Keratinocyte (primary cell): Measurements from ENCODE around the gene PEX11G. TPM values are rescaled to one million over a fixed set of nuclear protein-coding genes. Genes with fewer than 3 reads are reported as not detected.

Experiments
- DNase-seq: peaks from one replicate; pipeline ENCODE4 v3.0.0-alpha.2; 2011; ENCODE audit warnings: low read depth, missing footprints, low spot score
- FAIRE-seq: peaks from 2 replicates; lab custom pipeline; 2011; peaks lifted over from hg19 to GRCh38; lab: Jason Lieb, UNC
- H2AFZ ChIP-seq: 2 replicates; pipeline ENCODE4 v1.6.0; 2012; ENCODE audit warnings: low read length, control low read depth, inconsistent platforms; ENCODE audit not compliant: control insufficient read depth
- H3K27ac ChIP-seq: 2 replicates; pipeline ENCODE4 v1.5.1; 2011; ENCODE audit warnings: low read length; ENCODE audit not compliant: control insufficient read depth, insufficient read depth
- H3K27me3 ChIP-seq: 3 replicates; pipeline ENCODE4 v1.6.0; 2011; ENCODE audit warnings: low read length; ENCODE audit not compliant: control insufficient read depth, insufficient read depth; ENCODE audit errors: extremely low read depth
- H3K36me3 ChIP-seq, 2 experiments: 2 replicates in 1 of 2; 3 replicates in 1 of 2; pipeline ENCODE4 v1.5.1; 2011; ENCODE audit warnings: low read length in 2 of 2, mild to moderate bottlenecking in 1 of 2; ENCODE audit not compliant: control insufficient read depth in 2 of 2, insufficient read depth in 2 of 2; ENCODE audit errors: extremely low read depth in 1 of 2
- H3K4me1 ChIP-seq: 3 replicates; pipeline ENCODE4 v1.5.1; 2011; ENCODE audit warnings: low read length; ENCODE audit not compliant: control insufficient read depth, insufficient read depth; ENCODE audit errors: extremely low read depth
- H3K4me2 ChIP-seq: 3 replicates; pipeline ENCODE4 v1.6.0; 2011; ENCODE audit warnings: low read depth, low read length; ENCODE audit not compliant: control insufficient read depth, insufficient read depth; ENCODE audit errors: extremely low read depth
- H3K4me3 ChIP-seq, 3 experiments: fragments of 200-600 bp in 1 of 3; sonication (generic) in 1 of 3; 2 replicates in 2 of 3; 3 replicates in 1 of 3; pipeline ENCODE4 v1.5.1; 2011 to 2016; ENCODE audit warnings: low read length in 3 of 3, mild to moderate bottlenecking in 3 of 3, control low read depth in 2 of 3, inconsistent platforms in 1 of 3, low read depth in 1 of 3, mixed read lengths in 1 of 3, mixed run types in 1 of 3, moderate library complexity in 1 of 3; ENCODE audit not compliant: control insufficient read depth in 2 of 3, insufficient read depth in 2 of 3; ENCODE audit errors: extremely low read depth in 1 of 3
- H3K79me2 ChIP-seq: 2 replicates; pipeline ENCODE4 v1.6.0; 2012; ENCODE audit warnings: low read length; ENCODE audit not compliant: control insufficient read depth, insufficient read depth
- H3K9ac ChIP-seq: 3 replicates; pipeline ENCODE4 v1.6.0; 2011; ENCODE audit warnings: low read length; ENCODE audit not compliant: control insufficient read depth, insufficient read depth; ENCODE audit errors: extremely low read depth
- H3K9me1 ChIP-seq: 3 replicates; pipeline ENCODE4 v1.6.0; 2011; ENCODE audit warnings: low read length; ENCODE audit not compliant: control insufficient read depth, insufficient read depth; ENCODE audit errors: extremely low read depth
- H3K9me3 ChIP-seq: 2 replicates; pipeline ENCODE4 v1.5.1; 2012; ENCODE audit warnings: low read depth, low read length; ENCODE audit not compliant: control insufficient read depth
- H4K20me1 ChIP-seq: 3 replicates; pipeline ENCODE4 v1.6.0; 2011; ENCODE audit warnings: low read length; ENCODE audit not compliant: control insufficient read depth, insufficient read depth; ENCODE audit errors: extremely low read depth
- CTCF ChIP-seq, 3 experiments: IDR thresholded peaks in 1 of 3; conservative IDR thresholded peaks in 1 of 3; optimal IDR thresholded peaks in 1 of 3; 2 replicates in 2 of 3; 3 replicates in 1 of 3; pipeline versions ENCODE3 to v1.5.1; 2011; ENCODE audit warnings: low read length in 3 of 3, mild to moderate bottlenecking in 3 of 3, moderate library complexity in 2 of 3, control low read depth in 1 of 3, inconsistent platforms in 1 of 3; ENCODE audit not compliant: insufficient read depth in 2 of 3; ENCODE audit errors: extremely low read depth in 1 of 3
- EZH2 ChIP-seq: IDR thresholded peaks from one replicate; pipeline ENCODE4 v1.6.1; 2012; ENCODE audit warnings: inconsistent platforms, mild to moderate bottlenecking, low read length, moderate library complexity
- dilution Hi-C: fragments of 300-500 bp; cut with MboI; formaldehyde crosslinking; loops from one replicate; pipeline ENCODE4 v1.7.0; 2020; ENCODE audit warnings: low sequenced_read_pairs; ENCODE audit not compliant: extremely low pct_ligation_motif_present
- polyA plus RNA-seq, 5 experiments: library from polyadenylated mRNA; depleted of rRNA in 3 of 5; stranded (reverse) in 3 of 5; stranded (forward) in 1 of 5; unstranded in 1 of 5; fragments of >200 nt; gene quantifications; 1 replicate in 1 of 5; 2 replicates in 3 of 5; 3 replicates in 1 of 5; pipeline versions ENCODE4 v1.2.1 to v1.2.3, GENCODE V29; 2011 to 2012; ENCODE audit warnings: missing spikeins in 2 of 5, low read depth in 1 of 5, low replicate concordance in 1 of 5

Gene PEX11G
- polyA plus RNA-seq, 1 donor (not counting 4 experiments of a cell fraction or from before 2014, with no cell fraction given): 1.1 TPM

DNA sequence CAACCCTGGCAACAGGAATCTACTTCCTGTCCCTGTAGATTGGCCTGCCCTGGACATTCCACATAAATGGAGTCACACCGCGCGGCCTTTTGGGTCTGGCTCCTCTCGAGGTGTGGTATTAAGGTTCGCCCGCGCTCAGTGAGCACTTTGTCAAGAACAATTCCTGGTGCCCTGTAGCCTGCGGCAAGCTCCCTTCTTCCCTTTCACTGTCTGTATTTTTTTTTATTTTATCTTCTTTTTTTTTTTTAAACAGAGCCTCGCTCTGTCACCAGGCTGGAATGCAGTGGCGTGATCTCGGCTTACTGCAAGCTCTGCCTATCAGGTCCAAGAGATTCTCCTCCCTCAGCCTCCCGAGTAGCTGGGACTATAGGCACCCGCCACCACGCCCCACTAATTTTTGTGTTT lies 28.3 kb downstream of the PEX11G start:
- no peak overlapping the region for H3K9ac ChIP-seq
- no peak overlapping the region for H2AFZ ChIP-seq
- H3K27me3 ChIP-seq: no peaks in the 10 kb centered on the region
- H4K20me1 ChIP-seq: no peaks in the 10 kb centered on the region
- no peak overlapping the region for H3K4me3 ChIP-seq
- no peaks in the 10 kb centered on the region for H3K4me1 ChIP-seq
- no peaks in the 10 kb centered on the region for H3K9me1 ChIP-seq
- DNase-seq (no peak), FAIRE-seq (no peak)
- dilution Hi-C loops: no loop called here
- no peaks in the 10 kb centered on the region for H3K9me3 ChIP-seq
- TF ChIP-seq CTCF (optimal IDR thresholded peaks at IDR 0.05 in 1 of 3, IDR thresholded peaks at IDR 0.05 in 1 of 3, conservative IDR thresholded peaks at IDR 0.05 in 1 of 3; ENCODE audit: extremely low read depth in 1 of 3, insufficient read depth in 2 of 3, low read length in 3 of 3) (no peak), EZH2 (no peak)
- H3K79me2 ChIP-seq: peaks cover under 1% of the 10 kb centered on the region
- no peak overlapping the region for H3K27ac ChIP-seq
- peaks cover 4 to 29% of the 10 kb centered on the region in 2 experiments for H3K36me3 ChIP-seq
- no peak overlapping the region for H3K4me2 ChIP-seq

DNA sequence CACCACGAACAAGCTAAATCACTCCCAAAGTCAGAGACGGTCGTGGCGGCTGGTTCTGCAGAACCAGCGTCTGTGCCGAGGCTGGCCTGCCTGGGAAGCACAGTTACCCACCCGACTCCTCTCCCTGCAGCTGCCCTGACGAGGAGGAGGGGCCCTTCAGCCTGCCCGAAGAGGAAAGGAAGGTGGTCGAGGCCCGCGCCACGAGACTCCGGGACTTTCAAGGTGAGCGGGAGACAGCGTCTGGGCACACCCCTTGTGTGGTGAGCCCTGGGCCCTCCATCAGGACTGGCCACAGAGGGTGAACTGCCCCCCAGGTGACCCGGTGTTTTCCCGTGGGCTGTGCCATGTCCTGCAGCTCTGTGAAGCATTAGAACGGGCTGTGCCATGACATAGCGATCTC lies 29.1 kb downstream of the PEX11G start:
- Histone ChIP-seq H4K20me1 (no peaks in the 10 kb centered on the region), H3K9me3 (no peaks in the 10 kb centered on the region), H3K79me2 (peaks cover 6% of the 10 kb centered on the region), H3K9me1 (no peaks in the 10 kb centered on the region), H2AFZ (no peak overlapping the region), H3K4me2 (no peak overlapping the region), H3K4me3 (no peak overlapping the region), H3K27me3 (no peaks in the 10 kb centered on the region), H3K9ac (no peak overlapping the region), H3K4me1 (no peaks in the 10 kb centered on the region), H3K36me3 (peaks cover 4 to 27% of the 10 kb centered on the region in 2 experiments), H3K27ac (no peak overlapping the region)
- dilution Hi-C loops: no loop called here
- DNase-seq: no peak
- TF ChIP-seq CTCF (optimal IDR thresholded peaks at IDR 0.05 in 1 of 3, IDR thresholded peaks at IDR 0.05 in 1 of 3, conservative IDR thresholded peaks at IDR 0.05 in 1 of 3; ENCODE audit: extremely low read depth in 1 of 3, insufficient read depth in 2 of 3, low read length in 3 of 3): no peak
- no peak for TF ChIP-seq EZH2
- FAIRE-seq: no peak
